GF-D8 (cell line): ENCODE measurements around the gene TEAD4.

Experiments
- DNase-seq: peaks from one replicate; lab custom pipeline; 2025; lab: John Stamatoyannopoulos, UW

TEAD4 gene

DNA sequence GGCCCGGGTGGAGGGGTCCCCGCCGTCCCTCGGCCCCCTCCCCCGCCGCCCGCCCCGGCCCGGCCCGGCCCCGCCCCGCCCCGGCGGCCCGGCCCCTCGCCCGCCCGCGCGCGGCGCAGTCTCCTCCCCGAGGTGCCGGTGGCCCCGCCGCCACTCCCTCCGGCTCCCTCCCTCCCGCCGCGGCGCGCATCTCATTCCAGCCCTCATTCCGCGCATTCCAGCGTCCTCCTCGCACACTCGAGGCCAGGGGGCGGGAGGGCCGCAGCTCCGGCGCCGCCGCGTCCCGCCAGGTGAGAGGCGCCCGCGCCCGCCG, at the start of gene TEAD4:
Gene TEAD4 (plus strand): TSS at position 206 of the 313 bp plus-strand sequence.
- no peak for DNase-seq

DNA sequence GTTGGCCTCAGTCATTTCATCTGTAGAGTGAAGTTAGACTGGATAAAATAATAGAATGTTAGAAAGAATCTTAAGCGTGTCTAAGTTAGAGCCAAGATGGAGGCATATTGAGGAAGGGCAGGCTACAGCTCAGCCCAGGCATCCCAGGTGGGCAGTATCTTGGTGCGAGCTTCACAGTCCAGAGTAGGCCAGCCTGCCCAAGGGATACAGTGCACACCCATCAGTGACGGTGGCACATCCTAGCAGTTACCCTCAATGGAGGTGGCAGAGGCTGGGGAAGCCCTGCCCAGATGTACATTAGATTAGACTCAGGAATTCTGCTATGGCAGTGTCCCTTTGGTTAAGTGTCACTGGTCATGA, 47.0 kb upstream of the TEAD4 start:
- no peak for DNase-seq

DNA sequence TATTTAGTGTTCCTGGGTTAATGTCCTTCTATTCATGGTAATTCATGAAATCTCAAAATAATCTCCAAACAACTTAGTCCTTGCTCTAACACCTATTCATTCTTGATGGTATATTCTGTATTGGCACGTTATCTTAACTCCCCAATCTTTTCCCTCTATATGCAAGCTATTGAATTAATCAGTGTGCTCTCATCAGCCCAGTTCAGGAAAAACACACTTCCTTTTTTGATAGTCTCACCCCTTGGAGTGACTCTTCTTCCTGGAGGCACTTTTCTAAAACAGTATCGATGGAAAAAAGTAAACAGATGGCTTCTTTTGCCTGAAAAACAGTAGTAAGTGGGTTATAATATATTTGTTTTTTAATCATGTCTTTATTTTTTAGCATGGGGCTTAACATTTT, 39.9 kb upstream of the TEAD4 start:
- no peak for DNase-seq

DNA sequence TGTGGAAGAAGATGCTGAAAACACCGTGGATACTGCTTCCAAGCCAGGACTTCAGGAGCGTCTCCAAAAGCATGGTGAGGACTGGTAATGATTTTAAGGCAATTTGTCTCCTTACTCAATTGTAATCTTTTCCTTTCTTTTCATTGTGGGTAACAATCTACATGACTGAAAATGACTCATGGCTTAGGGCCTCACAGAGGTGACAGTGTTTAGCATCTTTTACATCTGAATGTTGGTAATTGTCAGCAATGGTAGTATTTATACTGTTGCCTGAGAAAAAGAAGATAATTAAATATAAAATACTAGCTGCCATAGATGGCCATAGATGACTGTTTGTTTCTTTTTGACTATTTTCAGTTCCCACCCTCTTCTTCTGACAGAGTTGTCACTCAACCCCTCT, 36.9 kb upstream of the TEAD4 start:
- no peak for DNase-seq

DNA sequence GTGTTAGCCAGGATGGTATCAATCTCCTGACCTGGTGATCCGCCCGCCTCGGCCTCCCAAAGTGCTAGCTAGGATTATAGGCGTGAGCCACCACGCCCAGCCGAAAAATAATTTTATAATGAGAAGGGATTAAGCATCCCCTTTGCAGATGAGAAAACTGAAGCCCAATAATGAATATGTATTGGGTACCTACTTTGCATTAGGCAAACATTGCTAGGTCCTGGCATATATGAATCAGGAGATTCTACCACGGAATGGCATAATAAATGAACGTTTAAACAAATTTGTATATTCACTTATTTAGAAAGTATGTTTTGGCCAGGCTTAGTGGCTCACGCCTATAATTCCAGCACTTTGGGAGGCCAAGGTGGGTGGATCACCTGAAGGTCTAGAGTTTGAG, 36.1 kb upstream of the TEAD4 start:
- DNase-seq, result no peak

DNA sequence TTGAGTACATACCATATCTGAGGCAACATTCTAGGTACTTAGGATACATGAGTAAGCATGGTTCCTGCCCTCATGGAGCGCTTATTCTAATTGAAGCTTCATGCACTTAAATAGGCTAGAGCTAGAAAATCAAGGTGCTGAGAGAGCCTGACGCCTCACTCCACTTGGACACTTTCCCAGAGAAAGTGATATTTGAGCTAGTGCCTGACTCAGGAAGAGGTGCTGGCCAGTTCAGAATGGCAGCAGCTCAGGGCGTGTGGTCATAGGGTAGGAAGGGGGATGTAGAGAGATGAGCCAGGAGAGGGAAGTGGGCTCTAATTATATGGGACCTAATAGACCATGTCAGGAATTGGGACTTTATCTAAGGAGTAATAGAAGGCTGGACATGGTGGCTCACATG, 35.2 kb upstream of the TEAD4 start:
- DNase-seq, result no peak

DNA sequence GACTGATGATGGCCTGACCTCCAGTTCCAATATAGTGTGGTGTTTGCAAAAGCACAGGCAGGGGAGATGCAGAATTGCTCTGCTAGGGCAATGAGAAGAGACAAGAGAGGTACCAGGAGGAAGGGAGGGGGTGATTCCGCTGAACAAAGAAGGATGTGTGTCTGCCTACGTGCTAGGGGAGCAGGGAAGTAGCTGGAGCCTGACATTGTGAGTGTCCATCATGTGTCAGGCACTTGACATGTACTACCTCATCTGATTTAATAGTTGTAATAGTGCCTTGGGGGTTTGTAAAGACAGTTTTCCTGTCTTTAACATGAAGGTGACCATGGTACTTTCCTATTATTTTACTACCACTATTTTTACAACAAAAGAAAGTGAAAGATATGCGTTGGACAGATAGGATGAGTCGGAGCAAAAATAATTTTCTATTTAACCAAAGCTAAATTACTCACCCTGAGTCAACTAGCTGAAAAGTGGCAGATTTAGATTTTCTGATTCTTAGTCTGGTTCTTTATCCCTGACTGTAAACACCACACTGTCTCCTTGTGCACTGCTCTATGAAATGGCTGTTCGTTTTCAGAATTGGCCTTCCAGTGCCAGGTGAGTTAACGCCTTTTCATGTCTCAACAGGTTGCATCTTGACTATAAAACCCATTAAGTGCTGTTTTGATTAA, 33.7 kb upstream of the TEAD4 start:
- DNase-seq, result no peak

DNA sequence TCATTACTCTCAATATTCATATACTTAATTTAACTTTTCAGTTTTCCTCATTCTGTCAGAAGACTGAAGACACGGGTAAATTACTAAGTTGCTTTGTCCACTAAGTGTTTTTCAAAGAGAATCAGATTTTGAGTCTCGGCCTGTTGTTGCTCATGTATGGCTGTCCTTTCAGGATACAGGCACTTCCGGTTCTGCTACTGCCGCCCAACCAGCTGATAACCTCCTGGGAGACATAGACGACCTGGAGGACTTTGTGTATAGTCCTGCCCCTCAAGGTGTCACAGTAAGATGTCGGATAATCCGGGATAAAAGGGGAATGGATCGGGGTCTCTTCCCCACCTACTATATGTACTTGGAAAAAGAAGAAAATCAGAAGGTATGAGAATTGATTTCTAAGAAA, 28.3 kb upstream of the TEAD4 start:
- no peak for DNase-seq

DNA sequence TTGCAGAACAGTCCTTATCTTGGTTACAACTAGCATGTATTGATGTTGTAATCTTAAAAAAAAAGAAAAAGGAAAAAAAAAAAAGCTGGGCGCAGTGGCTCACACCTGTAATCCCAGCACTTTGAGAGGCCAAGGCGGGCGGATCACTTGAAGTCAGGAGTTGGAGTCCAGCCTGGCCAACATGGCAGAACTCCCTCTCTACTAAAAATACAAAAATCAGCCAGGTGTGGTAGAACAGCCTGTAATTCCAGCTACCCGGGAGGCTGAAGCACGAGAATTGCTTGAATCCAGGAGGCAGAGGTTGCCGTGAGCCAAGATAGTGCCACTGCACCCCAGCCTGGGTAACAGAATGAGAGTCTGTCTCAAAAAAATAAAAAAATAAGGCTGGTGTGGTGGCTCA, 25.6 kb upstream of the TEAD4 start:
- no peak for DNase-seq

DNA sequence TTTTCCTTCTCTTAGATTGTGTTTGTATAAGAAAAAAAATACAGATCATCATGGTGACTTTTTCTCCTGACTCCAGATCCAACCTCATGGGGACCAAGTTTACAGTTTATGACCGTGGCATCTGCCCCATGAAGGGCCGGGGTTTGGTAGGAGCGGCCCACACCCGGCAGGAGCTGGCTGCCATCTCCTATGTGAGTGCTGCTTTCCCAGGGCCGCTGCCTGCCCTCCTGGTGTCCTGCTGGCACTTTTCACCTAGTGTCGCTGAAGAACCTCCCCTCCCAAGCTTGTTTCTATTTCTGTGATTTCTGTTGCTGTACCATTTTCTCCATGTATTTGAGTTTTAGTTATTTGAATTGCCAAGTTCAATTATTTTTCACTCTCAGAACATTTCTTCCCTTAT, 24.8 kb upstream of the TEAD4 start:
- DNase-seq, result no peak

DNA sequence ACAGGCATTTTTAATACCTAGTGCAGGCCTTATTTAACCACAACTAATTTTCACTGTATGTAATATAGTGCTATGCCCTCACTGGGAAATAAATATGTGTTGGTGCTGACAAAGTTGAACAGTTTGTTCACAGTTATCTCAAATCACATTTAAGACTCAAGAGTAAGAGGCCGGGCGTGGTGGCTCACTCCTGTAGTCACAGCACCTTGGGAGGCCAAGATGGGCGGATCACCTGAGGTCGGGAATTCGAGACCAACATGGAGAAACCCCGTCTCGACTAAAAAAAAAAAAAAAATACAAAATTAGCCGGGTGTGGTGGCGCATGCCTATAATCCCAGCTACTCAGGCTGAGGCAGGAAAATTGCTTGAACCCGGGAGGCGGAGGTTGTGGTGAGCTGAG, 22.9 kb upstream of the TEAD4 start:
- no peak for DNase-seq

DNA sequence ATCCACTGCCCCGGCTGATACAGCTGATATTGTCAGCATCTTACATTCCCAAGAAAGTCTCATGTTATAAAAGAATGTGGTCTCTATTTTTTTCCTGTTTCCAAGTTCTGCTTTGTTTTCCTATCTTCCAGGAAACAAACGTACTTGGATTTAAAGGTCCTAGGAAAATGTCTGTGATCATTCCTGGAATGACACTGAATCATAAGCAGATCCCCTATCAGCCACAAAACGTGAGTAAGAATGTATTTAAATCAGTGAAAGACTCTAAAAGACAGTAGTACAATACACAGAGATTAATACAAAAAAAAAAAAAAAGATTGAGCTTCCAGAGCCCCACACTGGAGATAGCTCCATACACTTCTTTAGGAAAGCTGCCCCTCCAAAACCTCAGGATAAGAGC, 21.7 kb upstream of the TEAD4 start:
- DNase-seq, result no peak

DNA sequence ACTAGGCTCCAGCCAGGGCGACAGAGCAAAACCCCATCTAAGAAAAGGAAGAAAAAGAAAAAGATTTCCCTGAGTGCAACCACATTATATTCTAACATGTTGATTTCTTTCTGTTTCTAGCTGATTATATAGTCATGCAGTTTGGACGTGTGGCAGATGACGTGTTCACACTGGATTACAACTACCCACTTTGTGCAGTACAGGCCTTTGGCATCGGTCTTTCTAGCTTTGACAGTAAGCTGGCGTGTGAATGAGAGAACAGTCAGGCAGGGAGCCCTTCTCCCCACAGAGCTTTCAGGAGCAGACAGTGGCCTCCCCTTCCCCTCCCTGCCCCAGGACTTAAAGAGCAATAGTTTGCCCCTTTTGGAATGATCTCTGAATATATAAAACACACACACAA, 20.0 kb upstream of the TEAD4 start:
- DNase-seq, result no peak

DNA sequence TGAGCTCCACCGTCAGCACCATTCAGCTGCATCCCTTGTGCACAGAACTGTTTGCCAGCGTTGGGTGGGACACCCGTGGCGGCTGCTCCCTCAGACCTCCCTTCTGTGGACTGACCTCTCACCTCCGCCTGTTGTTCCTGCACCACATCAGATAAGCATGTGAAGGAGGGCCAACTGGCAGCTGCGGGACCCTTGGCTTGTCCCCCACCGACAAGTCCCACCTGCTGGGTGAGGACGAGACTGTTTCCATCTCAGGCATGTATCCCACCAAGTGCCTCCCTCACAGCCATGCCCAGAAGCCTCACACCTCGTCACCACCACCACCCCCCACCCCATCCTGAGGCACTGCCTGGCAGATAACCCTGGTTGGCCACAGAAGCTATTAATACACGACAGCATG, 18.6 kb upstream of the TEAD4 start:
- DNase-seq, result no peak

DNA sequence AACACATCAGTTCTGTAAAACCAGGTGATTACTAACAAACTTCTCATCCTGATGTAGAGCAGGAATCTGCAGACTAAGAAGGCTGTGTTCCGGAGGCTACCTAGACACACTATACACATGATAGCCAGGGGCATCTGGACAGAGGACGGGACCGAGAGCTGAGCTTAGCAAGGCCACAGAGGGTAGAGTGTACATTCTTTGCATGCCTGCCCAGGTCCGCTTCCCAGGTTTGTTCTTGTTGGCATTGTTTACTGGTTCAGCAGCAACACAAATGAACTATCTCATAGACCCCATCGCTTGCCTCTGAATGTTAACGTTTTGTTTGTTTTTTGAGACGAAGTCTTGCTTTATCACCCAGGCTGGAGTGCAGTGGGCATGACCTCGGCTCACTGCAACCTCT, 17.7 kb upstream of the TEAD4 start:
- no peak for DNase-seq

DNA sequence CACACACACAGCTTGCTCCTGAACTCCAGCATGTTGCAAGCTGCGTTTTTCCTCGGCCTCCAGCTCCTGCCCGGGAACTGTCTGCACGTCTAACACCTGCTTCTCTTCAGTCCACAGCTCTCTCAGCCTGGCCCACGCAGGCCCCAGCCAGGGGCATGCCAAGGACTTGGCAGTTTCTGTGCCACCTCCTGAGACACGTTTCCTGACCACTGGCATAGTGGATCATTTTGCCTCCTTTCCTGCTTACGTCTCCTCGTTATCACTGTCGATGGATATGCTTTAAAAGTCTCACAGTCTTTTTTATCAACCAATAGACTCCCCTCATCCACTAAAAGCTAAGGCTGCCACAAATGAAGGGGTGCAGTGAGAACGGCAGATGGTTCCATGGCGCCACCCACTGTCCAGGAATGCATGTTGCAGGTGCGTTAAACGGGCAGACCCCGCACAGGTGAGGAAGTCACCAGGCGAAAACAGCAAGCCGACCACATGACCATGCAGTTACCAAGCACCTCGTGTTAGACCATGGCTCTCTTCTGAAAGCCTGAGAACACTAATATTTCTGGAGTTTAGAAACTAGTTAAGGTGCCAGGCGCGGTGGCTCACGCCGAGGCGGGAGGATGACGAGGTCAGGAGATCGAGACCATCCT, 14.7 kb upstream of the TEAD4 start:
- DNase-seq, result no peak

DNA sequence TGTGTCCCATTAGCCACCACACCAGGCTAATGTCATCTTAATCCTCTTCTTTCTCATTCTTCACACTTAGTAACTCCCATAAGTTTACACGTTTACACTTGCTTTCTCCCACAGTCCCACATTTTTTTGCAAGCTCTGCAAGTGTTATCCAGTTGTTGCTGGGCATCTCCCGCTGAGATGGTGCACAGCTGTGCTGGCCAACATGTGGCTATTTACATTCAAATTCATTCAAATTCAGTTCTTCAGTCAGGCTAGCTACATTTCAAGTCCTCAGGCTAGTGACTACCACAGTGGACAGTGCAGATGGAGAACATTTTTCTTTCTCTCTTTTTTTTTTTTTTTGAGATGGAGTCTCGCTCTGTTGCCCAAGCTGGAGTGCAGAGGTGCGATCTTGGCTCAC, 9.8 kb upstream of the TEAD4 start:
- DNase-seq, result no peak

DNA sequence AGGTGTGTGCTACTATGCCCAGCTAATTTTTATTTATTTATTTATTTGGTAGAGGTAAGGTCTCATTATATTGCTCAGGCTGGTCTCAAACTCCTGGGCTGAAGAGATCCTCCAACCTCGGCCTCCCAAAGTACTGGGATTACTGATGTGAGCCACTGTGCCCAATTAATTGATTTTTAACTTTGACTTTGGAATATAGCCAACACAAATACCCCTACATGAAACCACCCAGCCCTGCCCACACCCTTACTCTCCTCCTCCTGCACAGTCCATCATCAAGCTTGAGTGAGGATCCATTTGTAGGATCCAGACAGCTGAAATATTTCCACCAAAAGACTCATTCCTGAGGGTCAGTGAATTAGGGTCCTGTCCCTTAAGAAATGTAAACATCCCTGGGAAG, 3.3 kb upstream of the TEAD4 start:
- no peak for DNase-seq

DNA sequence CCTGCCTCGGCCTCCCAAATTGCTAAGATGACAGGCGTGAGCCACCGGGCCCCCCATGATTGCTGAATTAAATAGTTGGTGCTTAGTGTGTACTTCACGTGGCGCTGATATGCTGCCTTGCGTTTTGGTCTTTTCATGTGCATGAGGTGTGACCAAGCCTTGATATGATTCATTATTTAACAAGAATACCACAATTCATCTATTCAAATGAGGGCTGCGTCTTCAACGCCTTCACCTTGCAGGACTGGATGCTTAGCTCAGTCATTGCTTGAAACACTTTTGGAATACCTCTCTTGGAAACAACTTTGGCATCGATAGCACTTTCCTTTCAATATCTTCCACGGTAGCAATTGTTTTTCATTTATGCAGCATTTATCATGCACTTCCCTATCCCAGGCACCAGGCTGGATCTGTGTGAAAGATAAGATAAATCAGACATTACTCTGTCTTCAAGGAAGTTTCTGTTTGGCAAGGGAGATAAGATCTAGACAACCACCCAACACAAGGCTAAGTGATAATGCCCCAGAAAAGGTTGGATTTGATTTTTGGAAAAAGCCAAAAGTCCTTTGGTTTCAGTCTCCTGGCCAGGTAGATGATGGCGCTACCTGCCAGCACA, 1.3 kb upstream of the TEAD4 start:
- peak; percentile 27 for DNase-seq

DNA sequence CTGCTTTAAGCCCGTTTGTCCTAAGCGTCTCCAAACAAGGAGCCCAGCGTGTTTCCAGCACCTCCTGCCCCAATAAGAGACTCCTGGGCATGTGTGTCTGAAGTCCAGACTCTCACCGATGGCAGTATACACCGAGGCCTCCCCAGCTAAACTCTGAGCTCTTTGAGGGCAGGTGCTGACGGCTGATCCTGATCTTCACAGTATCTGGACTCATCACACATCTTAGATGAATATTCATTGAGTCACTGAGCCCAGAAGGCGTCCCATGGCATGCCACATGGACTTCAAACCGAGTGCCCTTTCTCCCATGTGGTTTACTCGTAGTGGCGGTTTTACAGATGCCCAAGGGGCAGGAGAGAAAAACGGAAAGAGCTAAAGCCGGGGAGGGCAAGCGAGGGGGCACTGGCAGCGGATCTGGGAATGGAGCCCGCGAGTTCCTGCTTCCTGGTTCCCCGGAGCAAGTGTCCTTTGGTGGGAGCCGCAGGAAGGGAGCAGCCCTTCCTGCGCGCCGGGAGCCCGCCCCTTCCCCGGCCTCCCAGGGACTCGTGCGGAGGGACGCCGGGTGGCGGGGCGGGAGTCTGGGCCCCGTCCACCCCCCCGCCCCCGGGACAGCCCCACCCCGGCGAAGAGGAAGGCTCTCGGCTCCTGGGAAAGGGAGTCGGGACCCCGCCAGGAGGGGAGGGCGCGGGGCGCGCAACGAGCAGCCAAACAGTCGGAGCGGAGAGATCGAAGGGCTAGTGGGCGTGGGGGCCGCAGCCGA, 585 bp upstream of the TEAD4 start:
- DNase-seq, result peak; percentile 30

DNA sequence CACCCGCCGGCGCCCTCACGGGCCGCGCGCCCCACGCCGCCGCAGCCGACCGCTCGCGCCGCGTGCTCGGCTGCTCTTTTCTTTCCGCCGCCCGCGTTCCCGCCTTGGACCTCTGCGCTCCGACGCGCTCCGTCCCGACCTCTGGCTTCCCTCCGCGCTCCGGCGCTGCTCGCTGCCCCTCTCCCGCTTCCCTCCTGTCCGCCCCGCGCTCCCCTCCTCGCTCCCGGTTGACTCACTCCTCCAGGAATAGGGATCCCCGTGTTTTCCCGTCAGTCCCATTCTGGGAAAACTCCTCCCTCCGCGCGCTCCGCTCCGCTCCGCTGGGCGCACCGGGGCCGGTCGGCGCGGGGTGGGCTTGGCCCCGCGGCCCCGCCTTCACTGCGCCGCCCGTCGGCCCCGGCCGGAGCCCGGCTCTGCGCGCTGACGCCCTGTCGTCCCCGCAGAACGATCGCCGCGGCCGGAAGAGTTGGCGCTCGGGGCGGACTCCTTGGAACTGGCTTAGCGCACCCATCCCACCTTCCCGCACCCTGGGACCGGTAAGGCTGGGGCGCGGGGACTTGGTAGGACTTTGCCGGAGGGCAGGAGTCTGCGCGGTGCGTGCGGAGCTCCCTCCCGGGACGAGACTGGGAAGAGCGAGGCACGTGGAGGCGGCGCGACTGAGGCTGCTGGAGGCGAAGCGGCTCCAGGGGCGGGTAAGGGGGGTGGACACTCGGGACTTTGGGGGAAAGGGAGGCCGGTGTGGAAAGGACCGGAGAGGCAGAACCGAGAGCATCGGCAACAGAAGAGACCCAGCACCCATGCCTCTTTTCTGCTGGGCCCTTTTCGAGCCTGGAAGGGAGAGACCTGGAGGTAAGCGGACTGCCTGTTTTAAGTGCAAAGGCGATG, 550 bp downstream of the TEAD4 start:
- DNase-seq, result no peak

DNA sequence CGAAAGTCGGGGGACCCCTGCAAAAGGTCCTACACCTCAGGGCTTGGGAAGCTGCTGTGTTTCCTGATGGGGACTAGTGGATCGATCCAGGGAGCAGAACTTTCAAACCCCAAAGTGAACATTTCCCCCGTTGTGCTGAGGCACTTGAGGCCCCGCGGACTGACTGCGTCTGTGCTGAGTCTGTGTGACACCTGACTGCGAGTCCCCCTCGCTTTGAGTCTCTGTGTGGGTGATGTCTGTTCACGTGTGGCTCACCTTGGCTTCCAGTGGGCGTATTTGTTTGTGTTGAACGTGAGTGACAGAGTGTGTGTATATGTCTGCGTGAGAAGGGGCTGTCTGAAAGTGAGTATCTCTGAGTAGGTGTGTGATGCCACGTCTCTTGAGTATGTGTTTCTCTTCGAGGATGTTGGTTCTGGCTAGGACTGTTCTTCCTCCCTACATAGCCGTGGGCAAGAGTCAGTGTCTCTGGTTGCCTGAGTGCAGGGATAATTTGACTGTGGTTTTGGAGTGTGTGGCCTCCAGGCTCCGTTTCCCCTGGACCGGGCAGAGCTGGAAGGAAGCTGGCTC, 1.3 kb downstream of the TEAD4 start:
- DNase-seq, result no peak
